Common myeloid progenitor, CD34-positive (primary cell): ENCODE results near the gene ZNF211. TPM values are rescaled to one million over a fixed set of nuclear protein-coding genes. Genes with fewer than 3 reads are reported as not detected.

ENCODE experiments used
- CTCF ChIA-PET: fragments of 350-600 bp; sonication (Branson Sonifier 250); formaldehyde crosslinking; loops from one replicate; lab custom pipeline; 2021; ENCODE audit warnings: antibody characterized with exemption; lab: Charles Lee
- POLR2A ChIA-PET: fragments of 350-600 bp; sonication (Branson Sonifier 250); formaldehyde crosslinking; loops from one replicate; lab custom pipeline; 2021; ENCODE audit warnings: antibody characterized with exemption; lab: Charles Lee
- DNase-seq, 3 donors: peaks; one replicate each; pipeline versions ENCODE4 v3.0.0 to v3.0.0-alpha.2; 2013
- H3K27ac ChIP-seq, 2 experiments: 1 replicate in 1 of 2; 2 replicates in 1 of 2; pipeline ENCODE4 v1.7.0; 2013; ENCODE audit warnings: inconsistent platforms in 2 of 2, low read length in 2 of 2, mild to moderate bottlenecking in 2 of 2, low read depth in 1 of 2, moderate library complexity in 1 of 2; ENCODE audit not compliant: severe bottlenecking in 2 of 2, insufficient read depth in 1 of 2, poor library complexity in 1 of 2
- H3K27me3 ChIP-seq, 5 experiments: replicated peaks in 2 of 5; 1 replicate in 3 of 5; 2 replicates in 2 of 5; pipeline versions ENCODE4 v1.6.1 to v1.7.0; 2013; ENCODE audit warnings: low read length in 4 of 5, mild to moderate bottlenecking in 2 of 5, moderate library complexity in 2 of 5, inconsistent platforms in 1 of 5; ENCODE audit not compliant: insufficient read depth in 5 of 5, control insufficient read depth in 4 of 5
- H3K36me3 ChIP-seq, 4 experiments: 1 replicate in 2 of 4; 2 replicates in 2 of 4; pipeline versions ENCODE4 v1.6.1 to v1.7.0; 2013; ENCODE audit warnings: low read length in 3 of 4, control low read depth in 1 of 4, mild to moderate bottlenecking in 1 of 4; ENCODE audit not compliant: control insufficient read depth in 4 of 4, insufficient read depth in 4 of 4
- H3K4me1 ChIP-seq, 4 experiments: 1 replicate in 3 of 4; 2 replicates in 1 of 4; pipeline versions ENCODE4 v1.6.1 to v1.7.1; 2013; ENCODE audit warnings: low read length in 3 of 4, mild to moderate bottlenecking in 3 of 4, control low read depth in 1 of 4, inconsistent platforms in 1 of 4, moderate library complexity in 1 of 4; ENCODE audit not compliant: control insufficient read depth in 4 of 4, insufficient read depth in 4 of 4; ENCODE audit errors: control extremely low read depth in 1 of 4
- H3K4me3 ChIP-seq, 7 experiments: 1 replicate in 4 of 7; 2 replicates in 3 of 7; pipeline versions ENCODE4 v1.5.1 to v1.7.0; 2013; ENCODE audit warnings: mild to moderate bottlenecking in 7 of 7, low read length in 6 of 7, moderate library complexity in 6 of 7, inconsistent platforms in 2 of 7, low read depth in 2 of 7, control low read depth in 1 of 7; ENCODE audit not compliant: insufficient read depth in 4 of 7, control insufficient read depth in 1 of 7; ENCODE audit errors: extremely low read depth in 1 of 7
- H3K9me3 ChIP-seq, 5 experiments: 1 replicate in 4 of 5; 2 replicates in 1 of 5; pipeline versions ENCODE4 v1.6.1 to v1.7.1; 2013; ENCODE audit warnings: low read length in 4 of 5, mild to moderate bottlenecking in 2 of 5, inconsistent platforms in 1 of 5, low read depth in 1 of 5, moderate library complexity in 1 of 5; ENCODE audit not compliant: control insufficient read depth in 4 of 5, insufficient read depth in 2 of 5; ENCODE audit errors: control extremely low read depth in 1 of 5
- WGBS: methylation state at CpG from one replicate; pipeline ENCODE4 v1.1.5; 2013; ENCODE audit not compliant: insufficient coverage; 5-methylcytosine and 5-hydroxymethylcytosine counted together
- polyA plus RNA-seq: library from polyadenylated mRNA; unstranded; fragments of 120-200 nt; gene quantifications from one replicate; pipeline ENCODE4 v1.2.1, GENCODE V29; 2013

The ZNF211 gene
- 21.5 TPM for polyA plus RNA-seq

GRCh38 chr19:57632987-57633831, at the start of gene ZNF211:
Gene ZNF211 (plus strand): TSS chr19:57633168. CDS start chr19:57633347, 179 bp downstream.
- ChIA-PET CTCF (interaction anchor here (1.1 kb wide), 2 partner anchors 14 to 21 kb away, joined by 3 read pairs; no protein-coding TSS in a partner anchor), POLR2A (interaction anchor here (0.7 to 1.0 kb wide), 2 partner anchors 19 to 288 kb away, joined by 3 to 7 read pairs; partner anchors contain the start of gene ZNF134)
- 1% methylated on average over 48 of the region's 59 CpGs for WGBS
- no peaks in the 10 kb centered on the region for H3K27me3 ChIP-seq
- peaks cover 3 to 23% (median 11%) of the 10 kb centered on the region in 5 experiments for H3K9me3 ChIP-seq
- H3K36me3 ChIP-seq: peaks cover 16 to 38% (median 18%) of the 10 kb centered on the region in 4 experiments
- peaks cover 0 to 12% (median 10%) of the 10 kb centered on the region in 4 experiments for H3K4me1 ChIP-seq
- peak within 1 kb of the TSS; percentile 88 to 99 (median 95) for H3K4me3 ChIP-seq
- H3K27ac ChIP-seq: peak within 1 kb of the TSS; percentile 54 to 65
- DNase-seq: peak; percentile 92 to 97 (median 96)

- Histone ChIP-seq H3K9me3 (peaks cover 1 to 47% (median 39%) of the 10 kb centered on the region in 5 experiments), H3K36me3 (peaks cover 8 to 33% (median 26%) of the 10 kb centered on the region in 4 experiments), H3K4me1 (peaks cover 0 to 22% (median 14%) of the 10 kb centered on the region in 4 experiments), H3K27me3 (no peaks in the 10 kb centered on the region), H3K4me3 (peak within 1 kb of the TSS; percentile 69 to 85 (median 77)), H3K27ac (peak within 1 kb of the TSS; percentile 22 to 45)
- ChIA-PET POLR2A (interaction anchor here (0.8 kb wide), 1 partner anchor 84 kb away, joined by 3 read pairs; the partner anchor contains the start of gene ZNF773), CTCF (no interaction called here)
- peak; percentile 98 to 99 (median 99) for DNase-seq
- 3% methylated on average over 70 of the region's 76 CpGs for WGBS
Observed at GRCh38 chr19:57583521-57584416, 49.2 kb upstream of the ZNF211 start, which contains the start of gene ZIK1. Gene ZIK1 (plus strand): TSS chr19:57584145. CDS start chr19:57584357, 212 bp downstream.

GRCh38 chr19:57587529-57587928, 45.4 kb upstream of the ZNF211 start:
- ChIA-PET CTCF (no interaction called here), POLR2A (no interaction called here)
- H3K36me3 ChIP-seq: peaks cover 29 to 70% (median 62%) of the 10 kb centered on the region in 4 experiments
- no peak overlapping the region for H3K4me3 ChIP-seq
- peaks cover 0 to 18% (median 14%) of the 10 kb centered on the region in 4 experiments for H3K4me1 ChIP-seq
- H3K27ac ChIP-seq: no peak overlapping the region
- peaks cover 6 to 76% (median 66%) of the 10 kb centered on the region in 5 experiments for H3K9me3 ChIP-seq
- 100% methylated on average over 1 of the region's 1 CpG for WGBS
- DNase-seq: no peak
- no peaks in the 10 kb centered on the region for H3K27me3 ChIP-seq

- no peak for DNase-seq
- POLR2A ChIA-PET: no interaction called here
Observed at GRCh38 chr19:57599377-57599760, 33.6 kb upstream of the ZNF211 start.

GRCh38 chr19:57599761-57600383, 33.1 kb upstream of the ZNF211 start, which contains the start of gene ZNF530:
Gene ZNF530 (plus strand): TSS chr19:57599885. CDS start chr19:57604346, 4,461 bp downstream.
- H3K4me3 ChIP-seq: peak within 1 kb of the TSS; percentile 73 to 98 (median 87)
- peaks cover 2 to 25% (median 15%) of the 10 kb centered on the region in 4 experiments for H3K36me3 ChIP-seq
- H3K27ac ChIP-seq: peak within 1 kb of the TSS in 1 of 2 experiments; percentile 40
- WGBS: under 1% methylated on average over 49 of the region's 53 CpGs
- no peaks in the 10 kb centered on the region for H3K27me3 ChIP-seq
- POLR2A ChIA-PET: no interaction called here
- H3K9me3 ChIP-seq: peaks cover 2 to 32% (median 18%) of the 10 kb centered on the region in 5 experiments
- CTCF ChIA-PET: interaction anchor here (1.8 kb wide), 1 partner anchor 14 kb away, joined by 9 read pairs; the partner anchor contains the start of gene ZNF134
- H3K4me1 ChIP-seq: peaks cover 0 to 13% (median 8%) of the 10 kb centered on the region in 4 experiments
- peak; percentile 88 to 93 (median 91) for DNase-seq

More at GRCh38 chr19:57599377-57599760, 33.6 kb upstream of the ZNF211 start:
- Histone ChIP-seq H3K9me3 (peaks cover under 1 to 28% (median 13%) of the 10 kb centered on the region in 5 experiments), H3K36me3 (peaks cover 0 to 20% (median 10%) of the 10 kb centered on the region in 4 experiments), H3K27ac (peak overlapping the region in 1 of 2 experiments; percentile 40), H3K27me3 (no peaks in the 10 kb centered on the region), H3K4me3 (peak overlapping the region; percentile 73 to 98 (median 87)), H3K4me1 (peaks cover 0 to 13% (median 8%) of the 10 kb centered on the region in 4 experiments)
- CTCF ChIA-PET: no interaction called here
- 6% methylated on average over 2 of the region's 8 CpGs for WGBS

- no peaks in the 10 kb centered on the region for H3K4me1 ChIP-seq
- H3K36me3 ChIP-seq: peaks cover 22 to 59% (median 44%) of the 10 kb centered on the region in 4 experiments
- no peak overlapping the region for H3K27ac ChIP-seq
- CTCF ChIA-PET: interaction anchor here (0.6 to 0.7 kb wide), 2 partner anchors 12 to 458 kb away, joined by 3 read pairs; no protein-coding TSS in a partner anchor
- 100% methylated on average over 1 of the region's 5 CpGs for WGBS
- peaks cover 9 to 70% (median 49%) of the 10 kb centered on the region in 5 experiments for H3K9me3 ChIP-seq
- no peaks in the 10 kb centered on the region for H3K27me3 ChIP-seq
- POLR2A ChIA-PET: no interaction called here
- no peak for DNase-seq
- no peak overlapping the region for H3K4me3 ChIP-seq
Observed at GRCh38 chr19:57606931-57607330, 26.0 kb upstream of the ZNF211 start.
